ENCODE measurements around the gene DNAJC15. TPM values are rescaled to one million over a fixed set of nuclear protein-coding genes. Genes with fewer than 3 reads are reported as not detected.
A peak's percentile ranks its signal among the peaks of the same experiment; 100 is the strongest.

The DNAJC15 gene
- total and polyA plus RNA-seq, 2 of the 8 experiments (the other 6 are each of a cell fraction or from before 2014, with no cell fraction given), result 5.8 to 20.8 TPM

- peaks cover 0 to 19% (median 13%) of the 10 kb centered on the region in 4 experiments; a peak in 6 of 7 replicates for H3K27me3 ChIP-seq (replicated peaks in 1 of 4; ENCODE audit: control insufficient read depth in 3 of 4, extremely low read depth in 1 of 4, insufficient read depth in 3 of 4, low read length in 3 of 4)
- H2BK120ac ChIP-seq (replicated peaks; ENCODE audit: low read depth, low read length), result no peak overlapping the region
- 0 out of 2 replicates have a peak overlapping the region, but pooled peaks have one; percentile 6 for H2BK12ac ChIP-seq (ENCODE audit: low read depth, low read length)
- H3K4me2 ChIP-seq (ENCODE audit: insufficient read depth in 1 of 2, low read depth in 2 of 2, low read length in 2 of 2), result no peak overlapping the region; a peak in 1 of 4 replicates
- CTCF ChIA-PET (ENCODE audit: partially characterized antibody), result interaction anchor here (0.6 to 4.4 kb wide), 6 partner anchors 9 to 67 kb away, joined by 3 to 25 read pairs (median 4); no protein-coding TSS in a partner anchor
- no peak overlapping the region for H2BK20ac ChIP-seq (ENCODE audit: low read length)
- no peak overlapping the region for H2BK5ac ChIP-seq (ENCODE audit: low read depth, low read length)
- H3K4ac ChIP-seq (replicated peaks; ENCODE audit: insufficient read length, low read depth, low read length), result no peak overlapping the region
- FAIRE-seq (no peak), DNase-seq (ENCODE audit: low read depth in 1 of 2, low spot score in 2 of 2) (no peak)
- H3K4me3 ChIP-seq (ENCODE audit: extremely low read depth in 1 of 4, insufficient read depth in 2 of 4, low read depth in 3 of 4, low read length in 4 of 4), result no peak overlapping the region
- H3K23me2 ChIP-seq (ENCODE audit: low read depth, low read length), result peaks cover 2% of the 10 kb centered on the region; the same call in 1 of the 2 replicates
- H4K5ac ChIP-seq (ENCODE audit: insufficient read length, low read depth, low read length), result no peak overlapping the region
- POLR2A ChIA-PET (ENCODE audit: partially characterized antibody), result interaction anchor here (0.6 to 1.2 kb wide), 2 partner anchors 33 to 92 kb away, joined by 3 to 5 read pairs; no protein-coding TSS in a partner anchor
- no peak overlapping the region for H3K9ac ChIP-seq (replicated peaks in 1 of 4; ENCODE audit: extremely low read depth in 1 of 4, low read depth in 3 of 4, low read length in 3 of 4)
- no peaks in the 10 kb centered on the region for H3K79me1 ChIP-seq (ENCODE audit: low read depth, low read length)
- peaks cover 0 to 5% (median 3%) of the 10 kb centered on the region in 4 experiments; a peak in 3 of 7 replicates for H3K4me1 ChIP-seq (replicated peaks in 1 of 4; ENCODE audit: control insufficient read depth in 3 of 4, insufficient read depth in 4 of 4, low read length in 3 of 4)
- H3K14ac ChIP-seq (ENCODE audit: insufficient read length), result no peak overlapping the region
- no peak overlapping the region for H4K8ac ChIP-seq (ENCODE audit: extremely low read depth, insufficient read depth, low read length)
- H3K27ac ChIP-seq (ENCODE audit: low read depth, low read length), result no peak overlapping the region
- no peak overlapping the region for H3K56ac ChIP-seq (replicated peaks; ENCODE audit: insufficient read length, low read depth, low read length)
- H3K79me2 ChIP-seq (ENCODE audit: control insufficient read depth in 1 of 2, insufficient read depth in 2 of 2, low read length in 2 of 2), result no peaks in the 10 kb centered on the region
- 91% methylated on average over 10 of the region's 10 CpGs; no CpG with 5 or more reads in 1 of the 2 experiments for WGBS, 2 experiments (ENCODE audit: extremely low coverage in 1 of 2, insufficient coverage in 1 of 2, insufficient read length in 1 of 2, insufficient replicate concordance in 2 of 2, low coverage in 1 of 2, low lambda C conversion rate in 2 of 2, missing lambda C conversion rate in 1 of 2)
- no peaks in the 10 kb centered on the region for H3K9me3 ChIP-seq (ENCODE audit: insufficient read depth in 2 of 2, low read depth in 1 of 2, low read length in 1 of 2)
- no peak overlapping the region for H4K91ac ChIP-seq (replicated peaks; ENCODE audit: insufficient read length, low read length)
- H2AFZ ChIP-seq (ENCODE audit: low read length), result no peak overlapping the region
- peak overlapping the region; percentile 3; the same call in 1 of the 2 replicates for H2BK15ac ChIP-seq (ENCODE audit: low read length)
- no peaks in the 10 kb centered on the region for H4K20me1 ChIP-seq (replicated peaks in 1 of 2; ENCODE audit: control insufficient read depth in 1 of 2, insufficient read depth in 2 of 2, low read length in 2 of 2)
- H2AK5ac ChIP-seq (ENCODE audit: low read depth, low read length), result no peak overlapping the region; the same call in 1 of the 2 replicates
- no peaks in the 10 kb centered on the region for H3K36me3 ChIP-seq (ENCODE audit: control insufficient read depth in 2 of 4, insufficient read depth in 4 of 4, low read length in 3 of 4)
- no peak overlapping the region for H3K18ac ChIP-seq (ENCODE audit: extremely low read depth, low read length)
- no peak overlapping the region for H3K23ac ChIP-seq (ENCODE audit: insufficient read length)
- TF ChIP-seq TEAD4 (IDR thresholded peaks at IDR 0.05; ENCODE audit: low read depth, low read length) (no peak), GABPA (IDR thresholded peaks at IDR 0.05; ENCODE audit: borderline replicate concordance, insufficient read depth, low read length) (no peak), RBBP5 (IDR thresholded peaks at IDR 0.05; ENCODE audit: borderline replicate concordance, low read depth, low read length) (no peak), FOSL1 (IDR thresholded peaks at IDR 0.05; ENCODE audit: insufficient read depth, low read depth, low read length) (no peak), RNF2 (IDR thresholded peaks at IDR 0.05; ENCODE audit: borderline replicate concordance, low read depth, low read length, missing control alignments, poor library complexity, severe bottlenecking) (no peak), TBP (IDR thresholded peaks at IDR 0.05; ENCODE audit: low read depth, low read length) (no peak), CHD1 (IDR thresholded peaks at IDR 0.05; ENCODE audit: low read depth, low read length) (no peak), TAF7 (optimal IDR thresholded peaks at IDR 0.05; ENCODE audit: borderline replicate concordance, low read depth, low read length) (no peak), E2F6 (IDR thresholded peaks at IDR 0.05) (no peak)
Observed at GRCh38 chr13:42990291-42991232, 32.8 kb upstream of the DNAJC15 start.
